Smooth muscle cell of the brain vasculature (primary cell): ENCODE data around the gene SLC16A5.

Source experiments
- DNase-seq: peaks from one replicate; pipeline ENCODE4 v3.0.0-alpha.2; 2012; ENCODE audit warnings: low read depth, low spot score

The SLC16A5 gene

DNA sequence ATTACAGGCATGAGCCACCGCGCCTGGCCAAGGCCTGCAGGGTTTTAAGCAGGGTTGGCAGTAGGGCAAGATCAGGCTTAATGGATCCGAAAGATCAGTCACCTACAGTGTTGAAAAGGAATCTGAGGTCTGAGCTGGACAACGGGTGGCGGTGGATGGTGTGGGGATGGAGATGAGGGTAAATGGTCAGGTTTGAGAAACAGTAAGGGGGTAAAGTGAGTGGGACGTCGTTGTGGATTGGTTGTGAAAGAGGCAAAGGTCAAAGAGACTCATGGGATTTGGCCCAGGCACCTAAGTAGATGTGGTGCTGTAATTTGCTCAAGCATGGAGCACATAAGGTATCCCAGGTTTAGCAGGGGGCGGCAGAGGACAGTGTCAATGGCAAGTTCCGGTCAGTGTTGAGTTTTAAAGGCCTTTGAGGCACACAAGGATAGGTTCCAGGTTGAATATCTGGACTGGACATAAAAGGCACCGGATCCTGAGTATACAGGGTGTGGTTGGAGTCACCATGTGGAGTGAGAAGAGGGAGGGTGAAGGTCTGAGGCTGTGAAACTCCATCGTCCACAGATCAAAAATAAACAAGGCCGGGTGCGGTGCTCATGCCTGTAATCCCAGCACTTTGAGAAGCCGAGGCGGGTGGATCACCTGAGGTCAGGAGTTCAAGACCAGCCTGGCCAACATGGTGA lies 1.1 kb upstream of the SLC16A5 start:
- DNase-seq: no peak

DNA sequence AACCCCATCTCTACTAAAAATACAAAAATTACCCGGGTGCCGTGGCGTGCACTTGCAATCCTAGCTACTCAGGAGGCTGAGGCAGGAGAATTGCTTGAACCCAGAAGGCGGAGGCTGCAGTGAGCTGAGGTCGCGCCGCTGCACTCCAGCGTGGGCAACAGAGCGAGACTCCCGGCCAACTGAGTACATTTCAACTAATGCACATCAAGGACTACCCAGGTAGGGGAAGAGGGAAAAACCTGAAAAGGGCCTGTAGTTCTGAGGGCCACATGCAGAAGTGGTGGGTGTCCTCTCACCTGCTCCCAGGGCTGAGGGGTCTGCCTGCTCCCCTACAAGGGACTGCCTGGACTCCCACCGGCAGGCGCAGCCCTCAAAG lies 584 bp upstream of the SLC16A5 start:
- no peak for DNase-seq

DNA sequence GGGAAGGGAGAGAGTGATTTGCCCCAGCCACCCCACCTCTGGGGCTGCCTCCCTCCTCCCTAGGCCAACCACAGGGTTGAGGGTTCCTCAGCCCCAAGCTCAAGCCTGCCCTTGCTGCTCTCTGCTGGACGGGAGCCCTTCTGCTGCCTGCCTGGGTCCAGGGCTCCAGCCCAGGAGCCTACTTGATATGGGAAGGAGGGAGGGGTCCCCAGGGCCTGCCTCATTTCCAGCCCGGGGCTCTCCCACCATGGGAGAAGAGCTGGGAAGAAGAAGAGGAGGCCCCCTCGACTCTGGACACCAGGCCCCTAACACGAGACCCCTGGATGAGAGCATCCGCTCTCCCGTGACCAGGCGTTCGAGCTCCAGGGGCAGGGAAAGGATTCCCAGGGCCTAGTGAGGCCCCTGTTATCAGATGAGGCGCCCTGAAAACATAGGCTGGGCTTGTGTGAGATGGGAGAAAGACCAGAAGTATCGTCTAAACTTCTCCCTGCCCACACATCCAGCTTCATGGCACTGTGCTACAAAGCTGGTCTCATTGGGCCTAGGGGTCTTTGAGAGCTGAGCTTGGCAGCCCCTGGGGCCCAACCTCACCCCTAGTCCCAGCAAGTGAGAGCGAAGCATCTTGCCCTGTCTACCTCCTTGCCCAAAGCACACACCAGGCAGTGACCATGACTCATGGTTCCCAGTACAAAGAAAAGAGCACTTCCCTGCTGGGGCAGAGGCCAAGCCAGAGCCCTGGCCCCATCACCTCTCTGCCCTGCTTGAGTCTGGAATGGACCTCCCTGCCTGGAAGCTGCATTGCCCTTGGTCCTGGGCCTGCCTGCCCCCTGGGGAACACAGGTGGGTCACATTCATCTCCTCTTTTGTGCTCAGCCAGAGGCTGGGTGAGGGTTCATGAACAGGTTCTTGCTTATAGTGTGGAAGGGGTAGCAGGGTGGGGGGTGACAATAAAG lies 987 bp downstream of the SLC16A5 start:
- no peak for DNase-seq

DNA sequence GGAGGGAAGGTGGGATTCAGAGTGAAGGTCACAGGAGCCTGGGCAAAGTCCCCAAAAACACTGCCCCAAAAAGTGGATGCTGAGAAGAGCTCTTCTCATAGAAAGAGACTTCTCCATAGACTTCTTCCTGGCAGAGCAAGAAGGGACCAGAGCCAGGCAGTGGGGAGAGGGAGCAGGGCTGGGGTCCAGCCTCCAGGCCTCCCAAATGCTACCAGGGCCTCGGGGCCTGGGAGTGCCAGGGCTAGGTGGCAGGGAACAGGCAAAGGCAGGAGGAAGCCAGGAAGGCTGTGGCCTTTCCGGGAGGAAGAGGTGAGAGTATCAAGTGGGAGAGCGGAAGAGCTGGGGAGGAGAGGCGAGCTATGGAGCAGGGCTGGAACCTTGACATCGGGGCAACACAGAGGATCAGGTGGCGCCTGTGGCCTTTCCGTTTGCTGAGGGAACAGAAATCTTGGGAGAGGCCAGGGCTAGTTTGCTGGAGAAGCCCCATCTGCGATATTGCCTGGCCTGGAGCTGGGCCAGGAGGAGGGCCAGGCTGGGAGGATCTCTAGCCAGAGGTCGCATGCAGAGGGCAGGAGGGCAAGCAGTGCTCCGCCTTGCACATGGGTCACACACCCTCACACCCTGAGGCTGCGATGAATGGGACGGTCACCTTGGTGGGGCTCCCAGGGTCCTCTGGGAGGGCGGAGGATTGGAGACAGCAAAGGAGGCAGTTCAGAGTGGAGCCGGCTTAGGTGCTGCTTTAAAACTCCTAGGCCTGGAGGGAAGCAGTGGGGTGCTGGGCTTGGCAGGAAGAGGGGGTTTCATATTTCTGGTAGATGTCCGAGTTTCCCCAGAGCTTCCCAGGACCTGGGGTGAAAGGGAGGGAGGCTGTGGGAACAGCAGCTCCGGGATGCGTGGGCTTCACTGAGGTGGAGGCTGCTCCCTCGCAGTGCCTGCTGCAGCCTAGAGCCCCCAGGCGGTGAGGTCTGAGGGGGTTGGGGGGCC lies 3.4 kb downstream of the SLC16A5 start:
- no peak for DNase-seq

DNA sequence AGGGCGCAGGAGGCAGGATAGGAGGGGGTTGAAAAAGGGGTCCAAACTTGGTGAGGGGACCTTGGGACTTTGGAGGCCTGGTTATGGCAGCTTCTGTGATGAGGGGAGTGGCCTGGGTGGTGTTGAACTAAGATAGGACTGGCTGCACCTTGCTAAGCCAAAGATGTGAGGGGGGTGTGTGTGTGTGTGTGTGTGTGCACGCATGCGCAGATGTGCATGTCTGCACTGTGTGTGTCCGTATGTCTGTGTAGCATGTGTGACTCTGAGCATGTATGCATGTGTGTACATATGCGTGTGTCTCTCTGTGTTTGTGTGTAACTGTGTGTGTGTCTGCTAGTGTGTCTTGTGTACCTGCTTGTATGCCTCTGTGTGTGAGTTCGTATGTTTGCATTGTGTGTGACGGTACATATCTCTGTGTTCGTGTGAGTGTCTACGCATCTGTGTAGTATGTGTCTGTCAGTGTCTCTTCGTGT lies 4.1 kb downstream of the SLC16A5 start:
- no peak for DNase-seq

DNA sequence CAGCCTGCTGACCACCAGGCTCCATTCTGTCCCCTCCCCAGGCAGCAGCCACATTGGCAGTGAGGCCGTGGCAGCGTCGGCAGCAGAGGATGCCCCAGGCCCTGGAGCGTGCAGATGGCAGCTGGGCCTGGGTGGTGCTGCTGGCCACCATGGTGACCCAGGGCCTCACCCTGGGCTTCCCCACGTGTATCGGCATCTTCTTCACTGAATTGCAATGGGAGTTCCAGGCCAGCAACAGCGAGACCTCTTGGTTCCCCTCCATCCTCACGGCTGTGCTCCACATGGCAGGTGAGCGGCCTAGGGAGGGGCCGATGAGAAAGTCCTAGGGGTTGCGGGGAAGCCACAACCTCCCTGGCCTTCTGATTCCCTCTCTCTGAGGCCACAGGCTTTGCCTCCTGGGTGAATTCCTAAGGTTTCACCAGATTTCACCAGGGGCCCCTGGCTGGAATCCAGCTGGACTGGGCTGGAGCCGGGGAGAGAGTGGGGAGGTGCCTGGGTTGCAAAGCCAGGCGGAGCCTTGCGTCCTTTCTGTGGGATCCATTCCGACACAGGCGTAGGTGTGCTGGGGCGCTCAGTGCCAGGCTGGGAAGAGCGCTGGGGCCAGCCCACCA lies 5.9 kb downstream of the SLC16A5 start:
- no peak for DNase-seq

DNA sequence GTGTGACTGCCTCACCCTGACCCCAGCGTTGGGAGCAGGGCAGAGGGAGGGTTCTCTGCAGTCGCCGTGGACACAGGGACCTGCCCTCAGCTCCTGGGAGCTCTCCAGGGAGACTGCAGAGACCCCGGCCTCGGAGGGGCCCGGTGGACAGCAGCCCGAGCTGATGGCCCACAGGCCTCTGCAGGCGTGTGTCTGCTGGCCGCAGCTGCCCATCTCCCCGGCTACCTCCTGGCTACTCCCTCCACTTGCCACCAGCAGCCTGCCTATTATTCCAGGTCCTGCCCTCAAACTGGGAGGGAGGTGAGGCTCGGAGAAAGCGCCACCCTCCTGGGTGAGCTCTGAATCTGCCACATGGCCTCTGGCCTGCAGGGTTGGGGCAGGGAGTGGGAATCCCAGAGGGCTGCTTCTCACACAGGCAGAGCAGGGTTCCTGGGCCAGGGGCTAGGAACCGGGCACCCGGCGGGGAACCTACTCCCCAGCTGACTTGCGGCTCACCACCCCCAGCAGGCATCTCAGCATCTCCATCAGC lies 7.2 kb downstream of the SLC16A5 start:
- no peak for DNase-seq

DNA sequence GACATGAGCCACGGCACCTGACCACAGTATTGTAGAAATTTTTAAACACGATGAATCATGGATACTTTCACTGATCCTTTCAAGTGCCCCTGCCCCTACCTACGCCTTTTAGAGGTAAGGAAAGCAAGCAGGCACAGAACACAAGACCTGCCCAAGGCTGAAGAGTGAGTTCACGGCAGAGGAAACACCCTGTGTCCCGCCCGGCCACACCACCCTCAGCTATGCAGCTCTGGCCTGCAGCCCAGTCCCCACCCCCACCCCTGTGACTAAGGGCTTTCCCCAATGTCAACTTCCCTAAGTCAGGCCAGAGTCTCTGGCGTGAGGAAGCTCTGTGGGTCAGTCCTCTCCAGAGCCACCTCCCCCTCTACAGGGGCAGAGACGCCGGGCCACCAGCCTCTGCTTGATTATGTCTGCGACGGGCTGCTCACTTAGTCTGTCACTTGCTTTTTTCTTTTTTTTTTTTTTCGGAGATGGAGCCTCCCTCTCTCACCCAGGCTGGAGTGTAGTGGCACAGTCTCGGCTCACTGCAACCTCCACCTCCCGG lies 8.4 kb downstream of the SLC16A5 start:
- no peak for DNase-seq

DNA sequence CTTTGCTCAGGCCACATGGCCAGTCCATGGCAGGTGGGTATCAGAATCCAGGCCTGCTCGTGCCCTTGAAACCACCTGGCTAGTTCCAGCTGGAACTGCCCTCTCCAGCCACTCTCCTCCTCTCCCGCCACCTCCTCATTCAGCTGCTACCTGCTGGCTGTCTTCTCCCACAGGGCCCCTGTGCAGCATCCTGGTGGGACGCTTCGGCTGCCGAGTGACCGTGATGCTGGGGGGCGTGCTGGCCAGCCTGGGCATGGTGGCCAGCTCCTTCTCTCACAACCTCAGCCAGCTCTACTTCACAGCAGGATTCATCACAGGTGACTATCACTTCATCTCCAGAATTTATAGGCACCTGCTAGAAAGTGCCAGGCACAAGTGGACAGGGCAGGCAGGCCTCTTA lies 10.1 kb downstream of the SLC16A5 start:
- DNase-seq: no peak

DNA sequence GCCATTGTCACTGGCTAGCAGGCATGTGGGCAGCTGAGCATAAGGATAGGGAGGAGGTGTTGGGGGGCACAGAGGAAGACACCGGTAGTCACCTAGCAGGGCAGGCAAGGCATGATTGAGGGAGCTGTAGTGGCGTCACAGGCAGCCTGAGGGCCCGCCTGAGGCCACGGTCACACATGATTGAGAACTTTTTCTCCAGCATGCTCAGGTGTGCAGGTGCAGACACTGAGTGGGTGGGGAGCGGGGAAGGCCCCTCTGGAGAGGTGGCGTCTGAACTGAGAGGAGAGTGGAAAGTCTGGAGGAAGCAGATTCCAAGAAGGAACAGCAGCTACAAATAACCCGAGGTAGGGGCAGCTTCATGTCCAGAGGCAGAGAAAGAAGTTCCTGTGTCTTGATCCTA lies 11.1 kb downstream of the SLC16A5 start:
- DNase-seq: no peak

DNA sequence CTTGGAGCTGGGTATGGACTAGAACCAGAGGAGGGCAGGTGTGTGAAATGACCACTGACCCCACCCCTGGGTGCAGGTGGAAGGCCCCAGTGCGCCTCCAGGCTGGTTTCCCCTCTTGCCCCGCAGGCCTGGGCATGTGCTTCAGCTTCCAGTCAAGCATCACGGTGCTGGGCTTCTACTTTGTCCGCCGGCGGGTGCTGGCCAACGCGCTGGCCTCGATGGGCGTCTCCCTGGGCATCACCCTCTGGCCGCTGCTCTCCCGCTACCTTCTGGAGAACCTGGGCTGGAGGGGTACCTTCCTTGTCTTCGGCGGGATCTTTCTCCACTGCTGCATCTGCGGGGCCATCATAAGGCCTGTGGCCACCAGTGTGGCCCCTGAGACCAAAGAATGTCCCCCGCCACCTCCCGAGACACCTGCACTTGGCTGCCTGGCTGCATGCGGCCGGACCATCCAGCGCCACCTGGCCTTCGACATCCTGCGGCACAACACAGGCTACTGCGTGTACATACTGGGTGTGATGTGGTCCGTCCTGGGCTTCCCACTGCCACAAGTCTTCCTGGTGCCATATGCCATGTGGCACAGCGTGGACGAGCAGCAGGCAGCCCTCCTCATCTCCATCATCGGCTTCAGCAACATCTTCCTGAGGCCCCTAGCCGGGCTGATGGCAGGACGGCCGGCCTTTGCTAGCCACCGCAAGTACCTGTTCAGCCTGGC lies 12.3 kb downstream of the SLC16A5 start:
- no peak for DNase-seq

DNA sequence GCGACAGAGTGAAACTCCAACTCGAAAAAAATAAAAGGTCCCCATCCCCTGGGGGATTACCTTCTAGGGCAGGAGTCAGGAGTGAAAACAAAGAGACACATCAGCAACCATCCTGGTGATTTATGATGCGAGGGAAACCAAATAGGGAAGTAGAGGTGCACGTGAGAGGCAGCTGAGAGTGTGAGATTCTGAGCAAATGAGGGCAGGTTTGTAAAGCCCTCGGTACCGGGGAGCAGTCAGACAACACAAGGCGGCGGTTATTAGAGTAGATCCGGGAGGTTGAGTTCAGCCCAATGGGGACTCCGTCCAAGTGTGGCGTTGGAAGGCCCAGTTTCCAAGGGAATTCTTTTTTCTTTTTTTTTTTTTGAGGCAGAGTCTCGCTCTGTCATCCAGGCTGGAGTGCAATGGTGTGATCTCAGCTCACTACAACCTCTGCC lies 14.6 kb downstream of the SLC16A5 start:
- DNase-seq: no peak

DNA sequence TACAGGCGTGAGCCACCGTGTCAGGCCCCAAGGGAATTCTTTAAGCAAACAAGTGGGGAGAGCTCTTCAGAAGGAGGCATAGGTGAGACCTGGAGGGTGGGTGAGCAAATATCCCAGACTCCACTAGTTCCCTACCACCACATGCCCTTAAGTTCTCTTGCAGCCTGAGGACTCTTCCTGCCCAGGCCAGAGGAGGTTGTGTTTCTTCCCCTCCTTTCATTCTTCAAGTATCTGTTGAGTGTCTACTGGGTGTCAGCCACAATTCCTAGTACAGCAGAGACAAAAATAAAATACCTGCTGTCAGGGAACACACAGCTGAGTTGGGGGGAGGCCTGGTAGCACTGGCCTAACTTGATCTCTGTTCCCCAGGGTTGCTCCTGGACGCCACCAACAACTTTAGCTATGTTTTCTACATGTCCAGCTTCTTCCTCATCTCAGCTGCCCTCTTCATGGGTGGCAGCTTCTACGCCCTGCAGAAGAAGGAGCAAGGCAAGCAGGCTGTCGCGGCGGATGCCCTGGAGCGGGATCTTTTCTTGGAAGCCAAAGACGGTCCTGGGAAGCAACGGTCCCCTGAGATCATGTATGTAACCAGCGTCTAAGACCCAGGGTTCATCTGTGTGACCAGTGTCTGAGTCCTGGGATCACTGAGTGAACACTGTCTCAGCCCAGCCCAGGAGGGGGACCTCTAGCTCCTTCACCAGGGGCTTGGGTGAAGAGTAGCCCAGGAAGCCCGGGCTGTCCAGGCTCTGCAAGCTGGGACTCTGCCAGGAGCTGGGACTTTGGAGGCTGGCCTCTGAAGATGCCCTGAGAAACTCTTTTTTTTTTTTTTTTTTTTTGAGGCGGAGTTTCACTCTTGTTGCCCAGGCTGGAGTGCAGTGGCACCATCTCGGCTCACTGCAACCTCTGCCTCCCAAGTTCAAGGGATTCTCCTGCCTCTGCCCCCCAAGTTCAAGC lies 16.1 kb downstream of the SLC16A5 start:
- no peak for DNase-seq

DNA sequence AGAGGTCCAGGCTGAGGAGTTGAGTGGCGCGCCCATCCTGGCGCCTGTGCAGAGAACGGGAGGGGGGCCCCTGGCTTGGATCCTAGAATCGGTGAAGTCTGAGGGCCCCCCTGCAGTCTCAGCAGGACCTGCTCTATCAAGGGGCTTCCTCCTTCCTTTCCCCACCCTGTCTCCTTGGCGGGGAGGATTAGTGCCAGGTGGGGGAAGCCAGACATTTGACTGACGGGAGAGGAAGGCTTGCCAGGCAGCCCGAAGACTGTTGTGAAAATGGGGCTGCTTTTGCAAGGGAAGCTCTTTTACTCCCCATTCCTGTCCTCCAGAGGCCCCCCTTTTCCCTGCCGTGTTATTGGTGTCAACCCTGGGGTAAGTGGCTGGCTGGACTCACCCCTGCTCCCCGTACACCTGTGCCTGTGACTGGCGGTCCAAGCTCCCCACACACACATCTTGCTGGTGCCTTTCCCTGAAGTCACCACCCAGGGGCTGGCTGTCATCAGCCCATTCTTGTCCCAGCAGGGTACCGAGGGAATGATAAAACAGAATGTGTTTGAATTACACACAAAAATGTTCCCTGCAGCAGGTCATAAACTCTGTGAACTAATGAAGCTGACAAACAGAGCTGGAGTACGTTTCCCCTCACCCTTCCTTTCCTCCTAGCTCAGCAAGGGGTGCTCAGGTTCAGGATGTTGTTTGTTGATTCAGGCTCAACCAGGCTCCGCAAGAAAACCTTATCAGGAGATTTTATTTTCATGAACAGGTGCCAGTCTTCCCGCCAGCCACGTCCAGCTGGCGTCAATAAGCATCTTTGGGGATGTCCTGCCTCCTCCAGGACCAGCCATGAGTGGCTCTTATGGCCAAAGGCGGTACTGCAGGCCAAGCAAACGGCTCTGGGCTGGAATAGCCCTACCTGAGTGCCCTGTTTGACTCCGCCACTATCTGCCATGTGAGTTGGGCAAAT lies 17.6 kb downstream of the SLC16A5 start:
- no peak for DNase-seq

DNA sequence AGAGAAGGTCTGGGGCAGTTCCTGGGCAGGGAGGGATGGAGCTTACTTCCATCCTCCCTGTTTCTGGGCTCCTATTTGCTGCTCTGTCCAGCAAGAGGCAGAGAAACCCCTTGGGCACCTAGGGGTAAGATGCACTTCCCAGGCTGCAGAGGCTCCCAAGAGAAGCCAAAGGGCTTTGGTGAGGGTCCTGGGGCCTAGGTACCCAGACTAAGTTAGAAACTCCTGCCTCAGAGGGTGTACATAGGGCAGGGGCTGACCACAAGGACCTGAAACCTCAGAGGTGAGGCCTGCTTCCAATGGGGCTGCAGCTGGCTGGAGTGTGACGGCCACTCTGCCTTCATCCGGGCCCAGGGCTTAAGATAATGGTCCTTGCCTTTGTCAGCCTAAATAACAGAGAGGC lies 20.4 kb downstream of the SLC16A5 start:
- no peak for DNase-seq

DNA sequence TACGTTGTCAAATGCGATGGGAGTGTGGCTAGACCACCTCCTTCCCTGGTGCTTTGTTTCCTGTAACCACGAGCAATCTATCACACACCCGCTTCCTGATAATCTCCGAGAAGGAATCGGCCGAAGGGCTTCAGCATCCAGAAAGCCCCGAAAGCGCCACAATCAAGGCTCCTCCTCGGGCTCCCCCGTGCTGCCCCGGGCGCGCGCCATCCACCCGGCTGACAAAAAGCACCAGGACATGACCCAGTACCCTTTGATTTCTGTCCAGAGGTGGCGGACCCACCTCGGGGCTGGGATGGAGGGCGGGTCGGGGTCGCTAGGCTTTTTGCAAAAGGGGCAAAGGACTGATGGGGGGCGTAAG lies 21.3 kb downstream of the SLC16A5 start:
- DNase-seq: no peak

DNA sequence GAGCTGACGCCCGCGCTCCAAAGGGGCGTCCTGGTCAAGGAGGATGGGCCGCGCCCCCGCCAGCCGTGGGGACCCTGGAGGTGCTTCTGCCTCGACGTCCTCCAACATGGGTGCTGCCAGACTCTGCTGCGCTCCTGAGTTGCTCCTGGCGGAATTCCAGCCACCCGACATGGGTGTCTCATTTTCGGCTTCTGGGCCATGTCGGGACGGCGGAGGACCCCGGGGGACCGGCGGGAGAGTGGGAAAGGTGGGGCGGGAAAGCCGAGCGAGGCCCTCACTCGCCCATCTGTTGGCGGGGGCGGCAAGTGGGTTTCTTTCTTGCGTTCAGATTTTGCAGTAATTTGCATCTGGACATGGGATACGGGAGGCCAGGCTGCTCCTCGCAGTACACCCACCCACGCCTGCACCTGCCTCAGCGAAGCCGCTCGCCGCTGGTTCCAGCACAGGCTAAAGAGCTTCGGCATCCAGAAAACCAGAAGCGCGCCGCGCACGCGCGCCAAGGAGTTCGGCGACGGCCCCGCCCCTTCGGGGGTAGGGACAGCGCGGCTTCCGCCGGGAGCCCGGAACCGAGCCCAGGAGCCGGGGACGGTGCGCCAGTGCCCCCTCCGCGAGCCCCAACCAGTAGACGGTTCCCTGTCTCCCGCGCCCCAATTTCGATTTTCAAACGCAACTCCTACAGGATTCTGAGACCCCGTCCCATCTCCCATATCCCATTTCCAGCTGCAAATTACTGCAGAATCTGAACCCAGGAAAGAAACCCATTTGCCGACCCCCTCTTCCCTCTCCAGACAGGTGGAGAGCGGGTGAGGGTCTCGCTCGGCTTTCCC lies 21.9 kb downstream of the SLC16A5 start, which contains the start of gene ARMC7:
ARMC7 (plus strand) TSS at position 563 of the 827 bp plus-strand sequence. CDS start 320 bp downstream, outside the sequence.
- DNase-seq: peak; percentile 49
